Keratinocyte (primary cell): Measurements from ENCODE around the gene PLCL1. TPM values are rescaled to one million over a fixed set of nuclear protein-coding genes. Genes with fewer than 3 reads are reported as not detected.

ENCODE experiments used
- DNase-seq: peaks from one replicate; pipeline ENCODE4 v3.0.0-alpha.2; 2011; ENCODE audit warnings: low read depth, missing footprints, low spot score
- FAIRE-seq: peaks from 2 replicates; lab custom pipeline; 2011; peaks lifted over from hg19 to GRCh38; lab: Jason Lieb, UNC
- H2AFZ ChIP-seq: 2 replicates; pipeline ENCODE4 v1.6.0; 2012; ENCODE audit warnings: low read length, control low read depth, inconsistent platforms; ENCODE audit not compliant: control insufficient read depth
- H3K27ac ChIP-seq: 2 replicates; pipeline ENCODE4 v1.5.1; 2011; ENCODE audit warnings: low read length; ENCODE audit not compliant: control insufficient read depth, insufficient read depth
- H3K27me3 ChIP-seq: 3 replicates; pipeline ENCODE4 v1.6.0; 2011; ENCODE audit warnings: low read length; ENCODE audit not compliant: control insufficient read depth, insufficient read depth; ENCODE audit errors: extremely low read depth
- H3K36me3 ChIP-seq, 2 experiments: 2 replicates in 1 of 2; 3 replicates in 1 of 2; pipeline ENCODE4 v1.5.1; 2011; ENCODE audit warnings: low read length in 2 of 2, mild to moderate bottlenecking in 1 of 2; ENCODE audit not compliant: control insufficient read depth in 2 of 2, insufficient read depth in 2 of 2; ENCODE audit errors: extremely low read depth in 1 of 2
- H3K4me1 ChIP-seq: 3 replicates; pipeline ENCODE4 v1.5.1; 2011; ENCODE audit warnings: low read length; ENCODE audit not compliant: control insufficient read depth, insufficient read depth; ENCODE audit errors: extremely low read depth
- H3K4me2 ChIP-seq: 3 replicates; pipeline ENCODE4 v1.6.0; 2011; ENCODE audit warnings: low read depth, low read length; ENCODE audit not compliant: control insufficient read depth, insufficient read depth; ENCODE audit errors: extremely low read depth
- H3K4me3 ChIP-seq, 3 experiments: fragments of 200-600 bp in 1 of 3; sonication (generic) in 1 of 3; 2 replicates in 2 of 3; 3 replicates in 1 of 3; pipeline ENCODE4 v1.5.1; 2011 to 2016; ENCODE audit warnings: low read length in 3 of 3, mild to moderate bottlenecking in 3 of 3, control low read depth in 2 of 3, inconsistent platforms in 1 of 3, low read depth in 1 of 3, mixed read lengths in 1 of 3, mixed run types in 1 of 3, moderate library complexity in 1 of 3; ENCODE audit not compliant: control insufficient read depth in 2 of 3, insufficient read depth in 2 of 3; ENCODE audit errors: extremely low read depth in 1 of 3
- H3K79me2 ChIP-seq: 2 replicates; pipeline ENCODE4 v1.6.0; 2012; ENCODE audit warnings: low read length; ENCODE audit not compliant: control insufficient read depth, insufficient read depth
- H3K9ac ChIP-seq: 3 replicates; pipeline ENCODE4 v1.6.0; 2011; ENCODE audit warnings: low read length; ENCODE audit not compliant: control insufficient read depth, insufficient read depth; ENCODE audit errors: extremely low read depth
- H3K9me1 ChIP-seq: 3 replicates; pipeline ENCODE4 v1.6.0; 2011; ENCODE audit warnings: low read length; ENCODE audit not compliant: control insufficient read depth, insufficient read depth; ENCODE audit errors: extremely low read depth
- H3K9me3 ChIP-seq: 2 replicates; pipeline ENCODE4 v1.5.1; 2012; ENCODE audit warnings: low read depth, low read length; ENCODE audit not compliant: control insufficient read depth
- H4K20me1 ChIP-seq: 3 replicates; pipeline ENCODE4 v1.6.0; 2011; ENCODE audit warnings: low read length; ENCODE audit not compliant: control insufficient read depth, insufficient read depth; ENCODE audit errors: extremely low read depth
- CTCF ChIP-seq, 3 experiments: IDR thresholded peaks in 1 of 3; conservative IDR thresholded peaks in 1 of 3; optimal IDR thresholded peaks in 1 of 3; 2 replicates in 2 of 3; 3 replicates in 1 of 3; pipeline versions ENCODE3 to v1.5.1; 2011; ENCODE audit warnings: low read length in 3 of 3, mild to moderate bottlenecking in 3 of 3, moderate library complexity in 2 of 3, control low read depth in 1 of 3, inconsistent platforms in 1 of 3; ENCODE audit not compliant: insufficient read depth in 2 of 3; ENCODE audit errors: extremely low read depth in 1 of 3
- EZH2 ChIP-seq: IDR thresholded peaks from one replicate; pipeline ENCODE4 v1.6.1; 2012; ENCODE audit warnings: inconsistent platforms, mild to moderate bottlenecking, low read length, moderate library complexity
- dilution Hi-C: fragments of 300-500 bp; cut with MboI; formaldehyde crosslinking; loops from one replicate; pipeline ENCODE4 v1.7.0; 2020; ENCODE audit warnings: low sequenced_read_pairs; ENCODE audit not compliant: extremely low pct_ligation_motif_present
- polyA plus RNA-seq, 5 experiments: library from polyadenylated mRNA; depleted of rRNA in 3 of 5; stranded (reverse) in 3 of 5; stranded (forward) in 1 of 5; unstranded in 1 of 5; fragments of >200 nt; gene quantifications; 1 replicate in 1 of 5; 2 replicates in 3 of 5; 3 replicates in 1 of 5; pipeline versions ENCODE4 v1.2.1 to v1.2.3, GENCODE V29; 2011 to 2012; ENCODE audit warnings: missing spikeins in 2 of 5, low read depth in 1 of 5, low replicate concordance in 1 of 5

Gene PLCL1
- polyA plus RNA-seq, 1 donor (not counting 4 experiments of a cell fraction or from before 2014, with no cell fraction given) = 0.01 TPM

DNA sequence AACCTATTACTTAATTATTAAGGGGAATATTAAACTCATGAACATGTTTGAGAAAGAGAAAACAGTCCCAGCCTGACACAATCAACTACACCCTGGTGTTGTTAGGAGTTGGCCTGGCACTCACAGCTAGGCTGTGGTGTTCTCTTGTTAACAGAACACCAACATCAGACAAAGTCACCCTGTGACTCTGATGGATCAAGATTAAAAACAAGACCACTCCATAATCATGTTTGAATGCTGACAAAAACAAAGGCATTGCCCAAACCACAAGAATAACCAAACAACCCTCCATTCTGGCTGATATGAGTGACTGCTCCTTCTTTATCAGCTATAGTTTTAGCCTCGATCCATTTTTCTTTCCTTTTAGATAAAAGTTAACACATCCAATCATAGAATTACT, 22.3 kb upstream of the PLCL1 start:
- no peak overlapping the region for H3K4me3 ChIP-seq
- no peaks in the 10 kb centered on the region for H3K36me3 ChIP-seq
- no peaks in the 10 kb centered on the region for H4K20me1 ChIP-seq
- H3K27me3 ChIP-seq = peaks cover 17% of the 10 kb centered on the region
- H3K79me2 ChIP-seq = no peaks in the 10 kb centered on the region
- no peaks in the 10 kb centered on the region for H3K9me3 ChIP-seq
- H2AFZ ChIP-seq = no peak overlapping the region
- no peak for TF ChIP-seq EZH2
- TF ChIP-seq CTCF (optimal IDR thresholded peaks at IDR 0.05 in 1 of 3, IDR thresholded peaks at IDR 0.05 in 1 of 3, conservative IDR thresholded peaks at IDR 0.05 in 1 of 3; ENCODE audit: extremely low read depth in 1 of 3, insufficient read depth in 2 of 3, low read length in 3 of 3) = no peak
- no peaks in the 10 kb centered on the region for H3K9me1 ChIP-seq
- FAIRE-seq (no peak), DNase-seq (no peak)
- H3K4me2 ChIP-seq = no peak overlapping the region
- H3K9ac ChIP-seq = no peak overlapping the region
- no peaks in the 10 kb centered on the region for H3K4me1 ChIP-seq
- H3K27ac ChIP-seq = no peak overlapping the region
- dilution Hi-C loops = no loop called here

- H3K4me1 ChIP-seq = no peaks in the 10 kb centered on the region
- no peaks in the 10 kb centered on the region for H3K36me3 ChIP-seq
- DNase-seq (no peak), FAIRE-seq (no peak)
- dilution Hi-C loops = no loop called here
- H4K20me1 ChIP-seq = no peaks in the 10 kb centered on the region
- no peaks in the 10 kb centered on the region for H3K79me2 ChIP-seq
- no peak within 1 kb of the TSS for H3K4me2 ChIP-seq
- H3K9me1 ChIP-seq = no peaks in the 10 kb centered on the region
- H2AFZ ChIP-seq = no peak within 1 kb of the TSS
- H3K9ac ChIP-seq = no peak within 1 kb of the TSS
- peaks cover 20% of the 10 kb centered on the region for H3K27me3 ChIP-seq
- H3K4me3 ChIP-seq = no peak within 1 kb of the TSS
- no peak for TF ChIP-seq CTCF (optimal IDR thresholded peaks at IDR 0.05 in 1 of 3, IDR thresholded peaks at IDR 0.05 in 1 of 3, conservative IDR thresholded peaks at IDR 0.05 in 1 of 3; ENCODE audit: extremely low read depth in 1 of 3, insufficient read depth in 2 of 3, low read length in 3 of 3)
- H3K27ac ChIP-seq = no peak within 1 kb of the TSS
- H3K9me3 ChIP-seq = no peaks in the 10 kb centered on the region
These were observed 19.1 kb upstream of the PLCL1 start, which contains the start of gene BOLL for GRCh38 chr2:197784956-197785941. TSS of gene BOLL (minus strand) at chr2:197785319. CDS start at chr2:197781850, 3,469 bp downstream.
